A673 (cell line): Measurements from ENCODE around the gene CDC42EP5.

Experiments
- EZH2 ChIP-seq: fragments of 200-600 bp; sonication (generic); IDR thresholded peaks from 2 replicates; pipeline ENCODE4 v1.6.1; 2017; ENCODE audit warnings: borderline replicate concordance, low read depth, mild to moderate bottlenecking, mixed read lengths, antibody characterized with exemption, low read length; ENCODE audit not compliant: poor library complexity, severe bottlenecking
- TF ChIP-seq, protein P1 (sequence below): fragments of 300-800, 200-600 bp; sonication (generic); conservative IDR thresholded peaks from 2 replicates; pipeline ENCODE4 v1.5.1; 2017; ENCODE audit warnings: low read depth, mild to moderate bottlenecking, antibody characterized with exemption, low read length, moderate library complexity, mixed read lengths

DNA sequence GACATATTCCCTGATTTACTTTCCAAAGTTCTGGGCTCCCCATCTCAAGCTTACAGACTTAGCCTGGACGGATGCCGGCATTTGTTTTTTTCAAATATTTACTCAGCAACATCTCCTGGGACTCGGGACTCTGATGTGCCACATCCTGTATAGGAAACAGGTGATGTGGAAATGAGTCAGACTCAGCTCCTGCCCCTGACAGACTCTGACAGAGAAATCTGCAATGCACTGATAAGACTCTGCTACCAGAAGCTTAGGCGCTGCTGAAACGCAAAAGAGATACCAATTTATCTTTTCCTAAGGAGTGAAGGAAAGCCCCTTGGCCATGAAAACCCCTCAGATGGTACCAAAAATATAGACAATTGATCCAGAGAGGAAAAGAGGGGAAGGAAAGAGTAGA is 45.7 kb upstream of the CDC42EP5 start:
- TF ChIP-seq, protein P1, sequence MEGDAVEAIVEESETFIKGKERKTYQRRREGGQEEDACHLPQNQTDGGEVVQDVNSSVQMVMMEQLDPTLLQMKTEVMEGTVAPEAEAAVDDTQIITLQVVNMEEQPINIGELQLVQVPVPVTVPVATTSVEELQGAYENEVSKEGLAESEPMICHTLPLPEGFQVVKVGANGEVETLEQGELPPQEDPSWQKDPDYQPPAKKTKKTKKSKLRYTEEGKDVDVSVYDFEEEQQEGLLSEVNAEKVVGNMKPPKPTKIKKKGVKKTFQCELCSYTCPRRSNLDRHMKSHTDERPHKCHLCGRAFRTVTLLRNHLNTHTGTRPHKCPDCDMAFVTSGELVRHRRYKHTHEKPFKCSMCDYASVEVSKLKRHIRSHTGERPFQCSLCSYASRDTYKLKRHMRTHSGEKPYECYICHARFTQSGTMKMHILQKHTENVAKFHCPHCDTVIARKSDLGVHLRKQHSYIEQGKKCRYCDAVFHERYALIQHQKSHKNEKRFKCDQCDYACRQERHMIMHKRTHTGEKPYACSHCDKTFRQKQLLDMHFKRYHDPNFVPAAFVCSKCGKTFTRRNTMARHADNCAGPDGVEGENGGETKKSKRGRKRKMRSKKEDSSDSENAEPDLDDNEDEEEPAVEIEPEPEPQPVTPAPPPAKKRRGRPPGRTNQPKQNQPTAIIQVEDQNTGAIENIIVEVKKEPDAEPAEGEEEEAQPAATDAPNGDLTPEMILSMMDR, result no peak
- no peak for TF ChIP-seq EZH2
